T-helper 1 cell treated with Interleukin-12 subunit alpha and Interleukin-12 subunit beta and Interleukin-4 antibody, amounts not matched to agents 30 ng/mL and 1 ng/mL, for 36 hours (primary cell): Measurements from ENCODE around the gene KIF12. TPM values are rescaled to one million over a fixed set of nuclear protein-coding genes. Genes with fewer than 3 reads are reported as not detected.

Experiments used
- intact Hi-C: fragments of 100-400 bp; cut with micrococcal nuclease; formaldehyde crosslinking; loops from one replicate; pipeline ENCODE4 v1.15.1; 2024
- total RNA-seq: library from RNA; stranded (reverse); gene quantifications from 2 replicates; pipeline ENCODE4 v1.2.3, GENCODE V29; 2022

Gene KIF12
- total RNA-seq, 1 donor from 2014 or later: not detected

- intact Hi-C loops: no loop called here
Measured at GRCh38 chr9:114070188-114071103, 28.6 kb downstream of the KIF12 start.

- intact Hi-C loops: no loop called here
Measured at GRCh38 chr9:114069476-114070187, 29.5 kb downstream of the KIF12 start.

- intact Hi-C loops: no loop called here
Measured at GRCh38 chr9:114065304-114065703, 33.8 kb downstream of the KIF12 start.

GRCh38 chr9:114061830-114062474 is 37.1 kb downstream of the KIF12 start:
- intact Hi-C loops: no loop called here

- intact Hi-C loops: no loop called here
Measured at GRCh38 chr9:114061292-114061691, 37.8 kb downstream of the KIF12 start.

GRCh38 chr9:114060711-114061110 is 38.4 kb downstream of the KIF12 start:
- intact Hi-C loops: no loop called here

- intact Hi-C loops: no loop called here
Measured at GRCh38 chr9:114060070-114060469, 39.0 kb downstream of the KIF12 start.

- intact Hi-C loops: no loop called here
Measured at GRCh38 chr9:114059047-114059803, 39.9 kb downstream of the KIF12 start.

- intact Hi-C loops: no loop called here
Measured at GRCh38 chr9:114058688-114059046, 40.4 kb downstream of the KIF12 start.

GRCh38 chr9:114057161-114057885 is 41.8 kb downstream of the KIF12 start:
- intact Hi-C loops: no loop called here

- intact Hi-C loops: no loop called here
Measured at GRCh38 chr9:114056527-114056926, 42.6 kb downstream of the KIF12 start.

GRCh38 chr9:114055894-114056293 is 43.2 kb downstream of the KIF12 start:
- intact Hi-C loops: no loop called here

GRCh38 chr9:114055061-114055460 is 44.0 kb downstream of the KIF12 start:
- intact Hi-C loops: no loop called here

GRCh38 chr9:114054191-114054690 is 44.9 kb downstream of the KIF12 start:
- intact Hi-C loops: no loop called here

GRCh38 chr9:114053246-114054005 is 45.7 kb downstream of the KIF12 start:
- intact Hi-C loops: no loop called here

GRCh38 chr9:114051706-114052105 is 47.4 kb downstream of the KIF12 start:
- intact Hi-C loops: no loop called here

GRCh38 chr9:114051281-114051680 is 47.8 kb downstream of the KIF12 start:
- intact Hi-C loops: no loop called here

- intact Hi-C loops: no loop called here
Measured at GRCh38 chr9:114050646-114051045, 48.4 kb downstream of the KIF12 start.

GRCh38 chr9:114050226-114050568 is 48.9 kb downstream of the KIF12 start:
- intact Hi-C loops: no loop called here
